H1 (cell line): ENCODE results near the gene SMARCA2.

ENCODE experiments used
- BCL11A ChIP-seq, 2 experiments: IDR thresholded peaks; one replicate each; pipeline ENCODE4 v1.6.1; 2011; ENCODE audit warnings: low read depth in 2 of 2, low read length in 2 of 2, mild to moderate bottlenecking in 2 of 2
- POLR2A ChIP-seq, 2 experiments: IDR thresholded peaks; 1 replicate in 1 of 2; 2 replicates in 1 of 2; pipeline ENCODE4 v1.6.1; 2011; ENCODE audit warnings: low read depth in 2 of 2, low read length in 2 of 2, mild to moderate bottlenecking in 2 of 2; ENCODE audit errors: control extremely low read depth in 1 of 2
- SIN3A ChIP-seq, 2 experiments: IDR thresholded peaks in 1 of 2; conservative IDR thresholded peaks in 1 of 2; 2 replicates each; pipeline ENCODE4 v1.6.1; 2011 to 2012; ENCODE audit warnings: low read length in 2 of 2, improper control_type of control experiment in 1 of 2, low read depth in 1 of 2, mild to moderate bottlenecking in 1 of 2

GRCh38 chr9:2166203-2166602 lies 151.1 kb downstream of the SMARCA2 start:
- TF ChIP-seq SIN3A (conservative IDR thresholded peaks at IDR 0.05 in 1 of 2, IDR thresholded peaks at IDR 0.05 in 1 of 2; ENCODE audit: low read depth in 1 of 2, low read length in 2 of 2) = no peak
- no peak for TF ChIP-seq BCL11A (IDR thresholded peaks at IDR 0.05; ENCODE audit: low read depth in 2 of 2, low read length in 2 of 2)
- TF ChIP-seq POLR2A (IDR thresholded peaks at IDR 0.05; ENCODE audit: control extremely low read depth in 1 of 2, low read depth in 2 of 2, low read length in 2 of 2) = no peak
